ENCODE measurements around the gene PSMD5.

PSMD5 gene

GRCh38 chr9:120863833-120864232, 21.1 kb upstream of the PSMD5 start:
- no peak for DNase-seq (ENCODE audit: low read depth)
- TF ChIP-seq CTCF (IDR thresholded peaks at IDR 0.05; ENCODE audit: insufficient read depth, low read depth, low read length, missing control alignments), result no peak
- H3K4me3 ChIP-seq (ENCODE audit: low read length), result no peak overlapping the region

- no peak overlapping the region for H3K4me3 ChIP-seq (ENCODE audit: low read length)
- TF ChIP-seq CTCF (IDR thresholded peaks at IDR 0.05; ENCODE audit: insufficient read depth, low read depth, low read length, missing control alignments), result no peak
- DNase-seq (ENCODE audit: low read depth), result no peak
These were observed 19.7 kb upstream of the PSMD5 start for GRCh38 chr9:120862452-120862851.

GRCh38 chr9:120861935-120862334, 19.2 kb upstream of the PSMD5 start:
- TF ChIP-seq CTCF (IDR thresholded peaks at IDR 0.05; ENCODE audit: insufficient read depth, low read depth, low read length, missing control alignments), result no peak
- no peak for DNase-seq (ENCODE audit: low read depth)
- no peak overlapping the region for H3K4me3 ChIP-seq (ENCODE audit: low read length)

- H3K4me3 ChIP-seq (ENCODE audit: low read length), result no peak overlapping the region
- no peak for TF ChIP-seq CTCF (IDR thresholded peaks at IDR 0.05; ENCODE audit: insufficient read depth, low read depth, low read length, missing control alignments)
- no peak for DNase-seq (ENCODE audit: low read depth)
These were observed 17.4 kb upstream of the PSMD5 start for GRCh38 chr9:120860083-120860482.

- TF ChIP-seq CTCF (IDR thresholded peaks at IDR 0.05; ENCODE audit: insufficient read depth, low read depth, low read length, missing control alignments), result no peak
- H3K4me3 ChIP-seq (ENCODE audit: low read length), result no peak overlapping the region
- no peak for DNase-seq (ENCODE audit: low read depth)
These were observed 16.6 kb upstream of the PSMD5 start for GRCh38 chr9:120859361-120859760.

GRCh38 chr9:120857902-120858301, 15.2 kb upstream of the PSMD5 start:
- DNase-seq (ENCODE audit: low read depth), result no peak
- H3K4me3 ChIP-seq (ENCODE audit: low read length), result no peak overlapping the region
- TF ChIP-seq CTCF (IDR thresholded peaks at IDR 0.05; ENCODE audit: insufficient read depth, low read depth, low read length, missing control alignments), result no peak

GRCh38 chr9:120857481-120857880, 14.8 kb upstream of the PSMD5 start:
- H3K4me3 ChIP-seq (ENCODE audit: low read length), result no peak overlapping the region
- no peak for TF ChIP-seq CTCF (IDR thresholded peaks at IDR 0.05; ENCODE audit: insufficient read depth, low read depth, low read length, missing control alignments)
- no peak for DNase-seq (ENCODE audit: low read depth)
